Iris pigment epithelial cell (primary cell): ENCODE data around the gene CASTOR2.
A peak's percentile ranks its signal among the peaks of the same experiment; 100 is the strongest.
"Not testable (repeated sequence)": the region's sequence is repeated elsewhere in the genome, so short reads cannot be mapped to it uniquely, and the experiment has no call there.

ENCODE experiments used
- DNase-seq: peaks from one replicate; pipeline ENCODE4 v3.0.0-alpha.2; 2011; ENCODE audit warnings: low read depth

CASTOR2 gene

DNA sequence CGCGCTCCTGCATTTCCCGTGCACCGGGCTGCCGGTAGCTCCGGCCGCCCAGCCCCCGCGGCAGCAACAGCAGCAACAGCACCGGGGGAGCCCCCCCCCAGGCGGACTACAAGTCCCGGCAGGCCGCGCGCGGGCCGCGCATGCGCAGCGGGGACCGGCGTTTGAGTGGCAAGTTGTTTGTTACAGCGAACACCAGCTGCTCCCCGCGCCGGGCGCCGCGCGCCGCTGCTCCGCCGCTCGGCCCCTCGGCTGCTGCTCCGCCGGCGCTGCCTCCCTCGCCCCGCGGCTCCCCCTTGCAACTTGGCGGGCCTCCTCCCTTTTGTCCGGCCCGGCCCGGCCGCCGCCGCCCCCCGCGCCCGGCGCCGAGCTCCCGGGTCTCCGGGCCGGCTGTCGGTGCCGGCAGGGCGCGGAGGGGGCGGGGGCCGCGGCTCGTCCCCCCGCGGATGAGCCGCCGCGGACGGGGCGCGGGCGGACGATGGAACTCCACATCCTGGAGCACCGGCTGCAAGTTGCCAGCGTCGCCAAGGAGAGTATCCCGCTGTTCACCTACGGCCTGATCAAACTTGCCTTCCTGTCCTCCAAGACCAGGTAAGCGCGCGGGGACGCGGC, at the start of gene CASTOR2:
Gene CASTOR2, plus strand, starts transcription at position 195 of the 609 bp plus-strand sequence. Its CDS starts 281 bp downstream, at position 476.
- DNase-seq = not testable (repeated sequence)

DNA sequence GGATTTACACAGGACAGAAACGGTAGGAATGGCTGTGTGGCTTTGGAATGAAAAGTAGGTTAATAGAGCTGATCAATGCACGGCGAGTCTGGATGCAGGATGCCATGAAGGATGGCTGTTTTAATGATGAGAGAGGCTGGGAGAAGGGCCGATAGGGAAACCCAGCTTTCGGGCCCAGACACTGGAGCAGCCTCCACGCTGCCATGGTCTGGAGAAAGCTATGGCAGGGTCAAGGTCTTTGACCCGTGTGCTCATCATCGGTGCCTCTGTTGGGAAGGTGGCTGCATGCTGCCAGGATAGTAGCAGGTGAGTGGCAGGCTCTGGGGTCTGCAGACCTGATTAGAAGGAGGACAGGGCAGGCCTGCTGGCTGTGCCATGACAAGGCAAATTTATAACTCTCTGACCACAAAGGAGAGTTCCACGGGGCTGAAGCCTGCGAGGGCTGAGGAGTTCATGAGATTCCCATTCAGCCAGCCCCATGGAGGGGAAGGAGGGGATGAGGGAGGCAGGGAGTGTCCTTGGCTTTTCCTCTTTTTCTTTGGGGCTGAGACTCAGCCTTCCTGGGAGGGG, 42.1 kb upstream of the CASTOR2 start:
- DNase-seq = not testable (repeated sequence)

DNA sequence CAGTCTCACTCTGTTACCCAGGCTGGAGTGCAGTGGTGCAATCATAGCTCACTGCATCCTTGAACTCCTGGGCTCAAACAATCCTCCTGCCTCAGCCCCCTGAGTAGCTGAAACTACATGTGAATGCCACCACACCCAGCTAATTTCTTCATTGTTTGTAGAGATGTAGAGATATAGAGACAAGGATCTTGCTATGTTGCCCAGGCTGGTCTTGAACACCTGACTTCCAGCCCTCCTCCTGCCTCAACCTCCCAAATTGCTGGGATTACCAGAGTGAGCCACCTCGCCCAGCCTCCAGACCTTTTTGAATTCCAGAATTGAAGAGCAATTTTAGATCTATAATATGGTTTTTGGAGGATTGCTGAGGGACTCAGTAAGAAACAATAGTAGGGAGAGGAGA, 40.9 kb upstream of the CASTOR2 start:
- DNase-seq = not testable (repeated sequence)

DNA sequence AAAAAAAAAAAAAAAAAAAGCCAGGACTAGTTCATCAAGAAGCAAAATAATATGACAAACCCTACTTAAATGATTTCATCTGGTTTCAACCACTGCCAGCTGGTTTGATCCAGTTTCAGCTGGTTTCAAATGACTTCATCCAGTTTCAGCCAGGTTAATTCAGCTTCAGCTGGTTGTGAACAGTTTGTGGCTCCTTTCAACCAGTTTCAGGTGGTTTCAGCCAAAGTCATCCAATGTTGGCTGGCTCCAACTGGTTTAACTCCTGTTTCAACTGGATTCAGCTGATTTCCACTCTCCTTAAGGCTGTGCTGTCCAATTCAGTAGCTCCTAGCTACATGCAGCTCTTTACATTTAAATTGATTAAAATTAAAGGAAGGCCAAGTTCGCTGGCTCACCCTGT, 37.5 kb upstream of the CASTOR2 start:
- DNase-seq = not testable (repeated sequence)

DNA sequence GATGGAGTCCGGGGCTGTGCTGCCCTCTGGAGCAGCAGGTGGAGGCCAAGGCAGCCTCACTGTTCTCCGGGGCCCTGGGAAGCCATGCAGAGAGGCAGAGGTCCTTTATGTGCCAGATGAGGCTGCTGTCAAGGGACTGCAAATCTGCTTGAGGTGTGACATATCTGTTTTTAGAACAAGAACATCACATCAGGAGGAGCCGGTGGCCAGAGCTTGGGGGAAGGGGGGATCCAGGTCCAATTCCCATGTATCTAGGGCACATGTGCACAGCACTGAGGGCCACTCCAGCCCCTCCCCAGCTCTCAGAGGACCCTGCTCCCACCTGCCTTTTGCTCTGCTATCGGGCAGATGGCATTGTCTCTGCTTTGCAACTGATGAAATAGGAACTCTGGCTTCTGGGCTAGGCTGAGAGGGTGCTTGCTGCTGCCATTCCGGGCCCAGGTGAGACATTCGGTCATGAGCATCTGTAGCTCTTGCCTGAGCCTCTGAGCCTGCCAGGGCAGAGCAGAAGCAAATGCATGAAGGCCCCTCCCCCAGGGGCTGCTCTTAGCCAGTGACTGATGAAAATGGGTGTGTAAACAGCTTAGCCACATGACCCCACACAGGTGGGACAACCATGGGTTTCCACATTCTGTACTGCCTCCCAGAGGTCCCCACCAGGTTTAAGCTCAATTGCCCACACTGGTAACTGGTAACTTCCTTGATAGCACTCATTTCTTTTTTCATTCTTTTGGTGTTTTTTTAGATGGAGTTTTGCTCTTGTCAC, 32.8 kb upstream of the CASTOR2 start:
- not testable (repeated sequence) for DNase-seq

DNA sequence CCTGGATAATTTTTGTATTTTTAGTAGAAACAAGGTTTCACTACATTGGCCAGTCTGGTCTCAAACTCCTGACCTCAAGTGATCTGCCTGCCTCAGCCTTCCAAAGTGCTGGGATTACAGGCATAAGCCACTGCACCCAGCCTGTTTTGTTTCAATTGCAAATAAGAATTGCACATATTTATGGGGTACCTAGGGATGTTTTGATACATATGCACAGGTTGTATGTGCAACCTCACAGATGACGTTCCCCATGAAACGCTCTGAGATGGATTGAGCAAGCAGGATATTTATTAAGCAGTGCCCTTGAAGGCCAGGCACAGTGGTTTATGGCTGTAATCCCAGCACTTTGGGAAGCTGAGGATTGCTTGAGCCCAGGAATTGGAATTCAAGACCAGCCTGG, 25.1 kb upstream of the CASTOR2 start:
- DNase-seq = not testable (repeated sequence)

DNA sequence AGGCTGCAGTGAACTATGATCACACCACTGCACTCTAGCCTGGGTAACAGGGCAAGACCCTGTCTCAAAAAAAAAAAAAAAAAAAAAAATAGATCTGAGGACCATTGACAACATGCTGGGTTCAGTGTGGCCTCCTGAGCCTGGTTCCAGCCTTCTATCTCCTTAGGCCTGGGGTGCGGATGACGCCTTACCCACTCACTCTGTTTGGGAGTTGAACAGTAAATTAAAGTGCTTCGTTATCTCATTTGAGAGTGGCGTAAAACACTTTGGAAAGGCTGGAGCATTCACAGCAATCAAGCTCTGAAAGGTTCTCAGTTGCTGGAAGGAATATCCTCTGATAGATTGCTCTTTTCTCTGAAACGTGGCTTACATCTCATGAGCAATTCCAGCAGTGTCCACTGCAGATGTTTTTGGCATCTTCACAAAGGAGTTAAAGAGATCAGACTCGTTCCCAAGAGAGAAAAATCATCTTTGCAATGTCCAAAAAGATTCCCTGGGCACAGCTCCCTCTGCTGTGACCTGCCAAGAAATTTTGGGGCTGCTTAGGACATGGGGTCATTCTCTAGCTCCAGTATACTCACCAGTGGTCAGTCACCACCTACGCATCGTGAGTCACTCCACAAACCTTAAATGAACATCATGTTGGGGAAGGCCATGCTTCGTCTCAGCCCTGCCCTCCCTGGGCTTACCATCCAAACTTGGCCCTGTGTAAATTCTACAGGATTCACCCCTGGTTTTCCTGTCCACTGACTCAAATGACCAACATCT, 23.0 kb upstream of the CASTOR2 start:
- DNase-seq = not testable (repeated sequence)

DNA sequence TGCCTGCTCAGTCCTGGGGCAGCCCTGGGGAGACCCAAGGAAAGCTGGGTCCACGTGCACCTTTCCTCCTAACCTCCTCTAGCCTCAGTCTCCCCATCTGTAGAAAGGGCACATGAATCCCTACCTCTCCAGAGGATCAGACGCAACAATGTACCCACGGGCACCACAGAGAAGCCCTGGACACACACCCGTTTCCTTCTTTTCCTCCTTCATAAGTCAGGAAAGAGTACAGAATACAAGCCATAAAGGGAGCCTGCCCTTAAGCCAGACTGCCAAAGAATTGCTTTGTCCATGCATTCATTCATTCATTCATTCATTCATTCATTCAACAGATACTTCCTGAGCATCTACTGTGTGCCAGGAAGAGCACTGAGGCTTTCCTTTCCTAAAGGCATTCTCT, 20.6 kb upstream of the CASTOR2 start:
- not testable (repeated sequence) for DNase-seq

DNA sequence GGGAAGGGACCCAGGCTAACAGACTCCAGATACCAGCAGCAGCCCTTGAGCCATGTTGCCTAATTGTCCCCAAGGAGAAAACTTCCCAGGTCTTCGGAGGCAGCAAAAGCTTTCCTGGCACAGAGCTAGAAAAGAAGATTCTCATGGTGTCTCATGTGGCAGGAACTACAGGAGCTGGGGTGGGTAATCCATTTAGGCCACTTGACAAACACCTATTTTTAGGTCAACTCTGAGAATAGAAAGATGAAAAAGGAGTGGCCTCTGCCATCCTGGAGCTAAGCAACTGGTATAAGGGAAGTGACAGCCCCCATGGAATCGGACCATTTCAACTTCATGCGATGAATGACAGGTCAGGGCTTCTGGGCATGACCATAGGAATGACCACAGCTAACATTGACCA, 16.8 kb upstream of the CASTOR2 start:
- not testable (repeated sequence) for DNase-seq

DNA sequence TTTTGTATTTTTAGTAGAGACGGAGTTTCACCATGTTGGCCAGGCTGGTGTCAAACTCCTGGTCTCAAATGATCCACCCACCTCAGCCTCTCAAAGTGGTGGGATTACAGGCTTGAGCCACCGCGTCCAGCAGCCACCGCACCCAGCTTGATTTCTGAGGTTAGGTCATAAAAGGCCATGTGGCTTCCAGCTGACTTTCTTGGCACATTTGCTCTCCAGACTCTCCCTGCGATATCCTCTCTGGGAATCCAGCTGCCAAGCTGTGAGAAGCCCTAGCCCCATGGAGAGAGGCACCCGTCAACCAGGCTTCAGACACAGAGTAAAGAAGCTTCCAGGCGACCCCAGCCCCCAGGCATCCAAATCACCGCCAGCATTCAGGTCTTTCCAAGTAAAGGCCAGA, 10.7 kb upstream of the CASTOR2 start:
- not testable (repeated sequence) for DNase-seq

DNA sequence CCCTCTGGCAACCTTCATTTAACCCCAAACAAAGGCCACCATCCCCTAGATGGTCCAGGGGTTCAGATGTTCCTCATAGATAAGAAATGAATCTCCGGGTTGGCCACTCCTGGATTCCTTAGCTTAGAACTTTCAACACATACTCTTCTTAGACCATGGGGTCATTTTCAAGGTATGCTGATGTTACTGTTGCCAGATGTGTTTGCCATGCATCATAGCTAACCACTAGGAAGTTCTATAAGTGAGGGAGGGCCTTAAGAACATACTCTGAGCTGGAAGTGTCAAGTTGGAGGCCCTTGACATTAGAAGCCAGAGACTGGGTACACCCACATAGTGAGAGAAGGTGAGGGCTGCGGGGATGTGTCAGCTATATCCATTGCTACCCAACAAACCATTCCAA, 6.2 kb upstream of the CASTOR2 start:
- DNase-seq = not testable (repeated sequence)

DNA sequence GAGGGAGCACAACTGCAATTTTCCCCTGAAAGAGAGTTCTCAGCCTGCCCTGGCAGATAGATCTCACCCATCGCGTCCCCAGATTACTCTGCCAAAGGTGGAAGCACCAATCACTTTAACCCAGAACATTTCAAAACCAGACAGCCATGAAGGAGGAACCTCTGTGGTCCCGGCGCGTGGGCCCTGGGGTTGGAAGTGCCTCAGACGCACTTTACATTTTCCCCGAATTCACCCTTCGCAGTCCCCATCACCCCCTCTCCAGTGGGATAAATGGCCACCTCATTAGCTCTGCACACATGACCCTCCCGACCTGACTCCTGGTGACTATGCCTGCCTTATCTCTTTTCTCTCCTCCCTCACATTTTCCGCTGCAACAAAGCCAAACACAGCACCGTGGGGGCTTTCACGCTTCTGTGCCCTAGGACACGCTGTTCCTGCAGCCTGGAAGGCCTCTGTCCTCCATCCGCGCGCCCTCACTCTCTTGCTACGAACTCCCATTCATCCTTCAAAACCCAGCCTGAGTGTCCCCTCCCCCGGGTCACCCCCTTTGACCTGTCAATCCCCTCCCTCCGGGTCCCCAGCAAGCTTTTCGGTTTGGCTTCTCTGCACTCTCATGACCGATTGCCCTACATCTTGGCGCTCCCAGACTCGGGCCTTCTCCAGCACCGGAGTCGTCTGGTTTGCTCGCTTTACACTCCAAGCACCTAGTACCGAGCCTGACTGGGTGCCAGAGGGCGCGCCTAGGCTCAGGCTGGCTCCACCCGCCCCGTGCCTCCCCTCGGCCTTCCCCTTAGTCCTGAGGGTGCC, 598 bp upstream of the CASTOR2 start:
- DNase-seq = not testable (repeated sequence)

DNA sequence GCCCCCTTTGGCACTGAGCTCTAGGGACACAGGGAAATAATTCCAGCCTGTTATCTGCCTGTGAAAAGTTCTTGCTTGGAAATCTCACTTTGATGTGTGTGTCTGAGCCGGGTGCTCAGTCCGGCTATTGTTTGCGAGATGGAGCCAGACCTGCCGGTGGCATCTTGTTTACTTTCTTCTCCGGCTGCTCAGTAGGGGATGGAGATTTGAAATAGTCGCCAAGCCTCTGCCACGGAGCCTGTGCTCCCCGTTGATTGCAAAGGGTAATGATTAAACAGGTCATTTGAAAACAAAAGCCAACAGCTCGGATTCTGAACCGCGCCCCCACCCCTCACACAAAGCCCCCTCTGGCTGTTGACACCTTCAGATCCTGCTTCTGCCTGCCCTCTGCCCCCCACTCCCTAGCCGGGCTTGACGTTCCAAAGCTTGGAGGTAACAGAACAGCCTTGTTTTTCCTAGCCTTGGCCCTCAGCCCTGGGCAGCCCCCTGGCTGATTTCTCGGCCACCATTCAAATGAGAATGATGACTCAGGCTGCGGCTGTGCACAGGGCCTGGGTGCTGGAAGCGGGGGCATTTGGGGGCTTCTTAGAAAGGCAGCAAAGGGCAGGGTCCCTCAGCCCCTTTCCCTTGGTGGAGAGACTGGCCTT, 1.8 kb downstream of the CASTOR2 start:
- not testable (repeated sequence) for DNase-seq

DNA sequence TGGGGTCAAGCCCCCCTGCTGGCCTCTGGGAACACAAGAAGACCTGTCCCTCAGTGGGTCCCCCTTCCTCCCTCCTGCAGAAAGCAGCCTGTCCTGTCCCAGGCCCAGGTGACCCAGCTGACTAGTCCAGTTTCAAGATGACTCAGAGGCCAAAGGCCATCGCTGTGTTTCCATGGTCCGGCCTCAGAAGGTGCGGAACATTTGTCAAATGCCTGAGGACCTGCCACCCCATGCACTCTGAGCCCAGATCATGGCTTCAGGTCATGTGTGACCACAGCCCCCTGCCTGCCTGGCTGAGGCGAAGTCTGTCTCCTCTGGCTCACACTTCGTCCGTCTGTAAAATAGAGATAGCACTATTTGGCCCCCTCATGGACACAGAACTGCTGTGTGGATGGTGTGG, 2.4 kb downstream of the CASTOR2 start:
- DNase-seq = not testable (repeated sequence)

DNA sequence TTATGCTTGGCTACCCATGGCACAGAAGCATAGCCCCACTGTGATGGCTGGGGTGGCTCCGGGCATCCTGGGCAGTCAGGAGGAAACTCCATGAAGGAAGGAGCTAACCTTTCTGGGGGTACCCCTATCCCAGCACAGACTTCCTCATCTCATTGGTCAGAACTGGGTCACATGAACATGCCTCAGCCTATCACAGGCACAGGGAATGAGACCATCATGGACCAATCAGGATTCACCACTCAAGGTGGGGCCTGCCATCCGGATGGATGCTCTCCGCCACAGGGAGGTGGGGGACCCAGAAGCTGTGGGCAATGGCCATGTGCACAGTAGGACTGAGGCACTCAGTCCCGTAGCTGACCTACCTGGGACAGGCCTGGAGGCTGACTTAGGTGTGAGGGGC, 6.9 kb downstream of the CASTOR2 start:
- DNase-seq = not testable (repeated sequence)

DNA sequence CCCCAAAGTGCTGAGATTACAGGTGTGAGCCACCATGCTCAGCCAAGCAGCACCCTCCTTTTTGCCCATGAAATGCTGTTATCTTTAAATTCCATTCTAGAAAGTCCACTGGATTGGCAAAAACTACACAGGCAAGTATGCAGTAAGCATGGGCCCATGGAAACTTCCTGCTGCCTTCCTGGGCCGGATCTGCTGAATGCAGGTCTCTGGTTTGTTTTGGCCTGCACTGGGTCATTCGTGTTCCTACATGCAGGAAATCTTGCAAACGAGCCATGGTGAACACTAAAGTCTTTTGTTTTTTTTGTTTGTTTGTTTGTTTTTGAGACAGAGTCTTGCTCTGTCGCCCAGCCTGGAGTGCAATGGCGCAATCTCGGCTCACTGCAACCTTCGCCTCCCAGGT, 7.9 kb downstream of the CASTOR2 start:
- not testable (repeated sequence) for DNase-seq

DNA sequence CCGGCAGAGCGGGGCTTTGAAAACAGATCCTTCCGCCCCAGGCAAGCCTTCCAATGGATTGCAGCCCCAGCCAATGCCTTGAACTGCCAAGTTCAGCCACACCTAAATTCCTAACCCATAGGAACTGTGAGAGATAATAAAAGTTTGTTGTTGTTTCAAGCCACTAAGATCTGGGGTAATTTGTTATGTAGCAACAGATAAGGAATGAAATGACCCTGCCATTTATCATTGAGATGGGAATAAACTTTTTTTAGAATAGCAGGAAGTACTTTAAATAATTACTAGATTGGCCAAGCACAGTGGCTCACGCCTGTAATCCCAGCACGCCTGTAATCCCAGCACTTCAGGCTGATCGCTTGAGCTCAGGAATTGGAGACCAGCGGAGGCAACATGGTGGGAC, 11.5 kb downstream of the CASTOR2 start:
- DNase-seq = not testable (repeated sequence)

DNA sequence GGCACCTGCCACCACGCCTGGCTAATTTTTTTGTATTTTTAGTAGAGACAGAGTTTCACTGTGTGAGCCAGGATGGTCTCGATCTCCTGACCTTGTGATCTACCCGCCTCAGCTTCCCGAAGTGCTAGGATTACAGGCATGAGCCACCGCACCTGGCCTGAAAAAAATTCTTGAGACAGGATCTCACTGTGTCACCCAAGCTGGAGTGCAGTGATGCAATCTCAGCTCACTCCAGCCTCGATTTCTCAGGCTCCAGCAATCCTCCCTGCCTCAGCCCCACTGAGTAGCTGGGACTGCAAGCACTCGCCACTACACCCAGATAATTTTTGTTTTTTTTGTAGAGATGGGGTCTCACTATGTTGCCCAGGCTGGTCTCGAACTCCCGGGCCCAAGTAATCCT, 13.0 kb downstream of the CASTOR2 start:
- DNase-seq = not testable (repeated sequence)

DNA sequence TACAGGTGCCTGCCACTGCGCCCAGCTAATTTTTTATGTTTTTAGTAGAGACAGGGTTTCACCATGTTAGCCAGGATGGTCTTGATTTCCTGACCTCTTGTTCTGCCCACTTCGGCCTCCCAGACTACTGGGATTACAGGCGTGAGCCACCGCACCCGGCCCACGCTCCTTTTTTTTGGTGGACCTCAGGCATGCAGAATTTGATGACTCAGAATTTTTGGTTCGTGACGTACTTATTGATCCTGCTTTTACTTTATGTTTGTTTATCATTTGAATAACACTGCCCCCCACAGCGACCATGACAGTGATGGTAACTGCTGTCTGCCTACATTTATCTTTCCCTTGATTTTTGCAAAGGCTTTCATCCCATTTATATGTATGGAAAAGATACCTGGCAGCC, 23.9 kb downstream of the CASTOR2 start:
- peak; percentile 71 for DNase-seq

DNA sequence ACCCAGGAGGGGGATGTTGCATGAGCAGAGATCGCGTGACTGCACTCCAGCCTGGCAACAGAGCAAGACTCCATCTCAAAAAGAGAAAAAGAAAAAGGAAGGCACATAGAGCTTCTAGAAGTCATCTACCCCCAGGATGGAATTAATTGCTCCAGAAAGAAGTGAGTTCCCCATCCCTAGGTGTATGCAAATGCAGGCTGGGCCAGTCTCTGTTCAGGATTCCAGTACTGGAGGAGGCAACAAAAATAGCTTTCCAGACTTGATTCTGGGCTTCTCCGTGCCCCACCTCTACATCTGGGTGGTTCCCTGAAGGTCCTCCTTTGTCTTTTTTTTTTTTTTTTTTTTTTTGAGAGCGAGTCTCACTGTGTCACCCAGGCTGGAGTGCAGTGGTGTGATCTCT, 28.6 kb downstream of the CASTOR2 start:
- no peak for DNase-seq
